HEK293T (cell line): ENCODE results near the gene EFCAB8.

Source experiments
- FOXA1 ChIP-seq: fragments of 450-650 bp; IDR thresholded peaks from 2 replicates; pipeline ENCODE4 v1.6.1; 2016; ENCODE audit warnings: mild to moderate bottlenecking
- FOXM1 ChIP-seq: fragments of 450-650 bp; IDR thresholded peaks from 2 replicates; pipeline ENCODE4 v1.6.1; 2017; ENCODE audit warnings: mild to moderate bottlenecking, borderline replicate concordance
- PKNOX1 ChIP-seq: fragments of 450-650 bp; IDR thresholded peaks from 2 replicates; pipeline ENCODE4 v1.6.1; 2016

GRCh38 chr20:32871627-32872160 lies 13.0 kb downstream of the EFCAB8 start:
- TF ChIP-seq FOXM1: no peak
- TF ChIP-seq FOXA1: no peak
- TF ChIP-seq PKNOX1: no peak
